ENCODE results near the gene ABCD3. TPM values are rescaled to one million over a fixed set of nuclear protein-coding genes. Genes with fewer than 3 reads are reported as not detected.

Gene ABCD3
- total RNA-seq, 1 donor from 2014 or later, result 76.6 TPM

- no peaks in the 10 kb centered on the region for H3K27me3 ChIP-seq (ENCODE audit: low read depth)
- no peak overlapping the region for H3K27ac ChIP-seq (replicated peaks)
- no peaks in the 10 kb centered on the region for H3K36me3 ChIP-seq
- H3K4me1 ChIP-seq, result peaks cover 17% of the 10 kb centered on the region
- no peak overlapping the region for H3K4me3 ChIP-seq
- intact Hi-C loops (cut with micrococcal nuclease), result no loop called here
- DNase-seq, result no peak
- TF ChIP-seq CTCF (IDR thresholded peaks at IDR 0.05; ENCODE audit: borderline replicate concordance), result no peak
- H3K9me3 ChIP-seq (replicated peaks), result no peaks in the 10 kb centered on the region
Observed at GRCh38 chr1:94383966-94384408, 34.2 kb upstream of the ABCD3 start.

- Histone ChIP-seq H3K4me3 (no peak overlapping the region), H3K4me1 (peaks cover 13% of the 10 kb centered on the region), H3K36me3 (no peaks in the 10 kb centered on the region), H3K9me3 (replicated peaks) (no peaks in the 10 kb centered on the region), H3K27me3 (ENCODE audit: low read depth) (no peaks in the 10 kb centered on the region), H3K27ac (replicated peaks) (no peak overlapping the region)
- no peak for DNase-seq
- no peak for TF ChIP-seq CTCF (IDR thresholded peaks at IDR 0.05; ENCODE audit: borderline replicate concordance)
- intact Hi-C loops (cut with micrococcal nuclease), result no loop called here
Observed at GRCh38 chr1:94384485-94385265, 33.5 kb upstream of the ABCD3 start.

GRCh38 chr1:94385308-94385929 is 32.8 kb upstream of the ABCD3 start:
- DNase-seq, result no peak
- H3K36me3 ChIP-seq, result no peaks in the 10 kb centered on the region

GRCh38 chr1:94389298-94389697 is 28.9 kb upstream of the ABCD3 start:
- no peaks in the 10 kb centered on the region for H3K36me3 ChIP-seq

More at GRCh38 chr1:94385308-94385929, 32.8 kb upstream of the ABCD3 start:
- Histone ChIP-seq H3K4me1 (peaks cover 11% of the 10 kb centered on the region), H3K9me3 (replicated peaks) (no peaks in the 10 kb centered on the region), H3K27ac (replicated peaks) (no peak overlapping the region), H3K4me3 (no peak overlapping the region), H3K27me3 (ENCODE audit: low read depth) (no peaks in the 10 kb centered on the region)
- intact Hi-C loops (cut with micrococcal nuclease), result no loop called here
- no peak for TF ChIP-seq CTCF (IDR thresholded peaks at IDR 0.05; ENCODE audit: borderline replicate concordance)

GRCh38 chr1:94394247-94394646 is 23.9 kb upstream of the ABCD3 start:
- no peaks in the 10 kb centered on the region for H3K27me3 ChIP-seq (ENCODE audit: low read depth)
- intact Hi-C loops (cut with micrococcal nuclease), result no loop called here

More at GRCh38 chr1:94389298-94389697, 28.9 kb upstream of the ABCD3 start:
- no peak for TF ChIP-seq CTCF (IDR thresholded peaks at IDR 0.05; ENCODE audit: borderline replicate concordance)
- Histone ChIP-seq H3K4me1 (peaks cover 5% of the 10 kb centered on the region), H3K27me3 (ENCODE audit: low read depth) (no peaks in the 10 kb centered on the region), H3K9me3 (replicated peaks) (no peaks in the 10 kb centered on the region), H3K27ac (replicated peaks) (no peak overlapping the region), H3K4me3 (no peak overlapping the region)
- no peak for DNase-seq
- intact Hi-C loops (cut with micrococcal nuclease), result no loop called here

More at GRCh38 chr1:94394247-94394646, 23.9 kb upstream of the ABCD3 start:
- Histone ChIP-seq H3K27ac (replicated peaks) (no peak overlapping the region), H3K36me3 (no peaks in the 10 kb centered on the region), H3K9me3 (replicated peaks) (no peaks in the 10 kb centered on the region), H3K4me3 (no peak overlapping the region), H3K4me1 (peaks cover 10% of the 10 kb centered on the region)
- no peak for TF ChIP-seq CTCF (IDR thresholded peaks at IDR 0.05; ENCODE audit: borderline replicate concordance)
- no peak for DNase-seq

Data from left ventricle myocardium inferior (tissue), 1 donor.